G401.6 (cell line): ENCODE results near the gene FOXP1.
"Not testable (repeated sequence)": the region's sequence is repeated elsewhere in the genome, so short reads cannot be mapped to it uniquely, and the experiment has no call there.

ENCODE experiments used
- FAIRE-seq: peaks from 2 replicates; lab custom pipeline; 2012; peaks lifted over from hg19 to GRCh38; lab: Jason Lieb, UNC

FOXP1 gene

GRCh38 chr3:71325715-71326114 lies 257.8 kb downstream of the FOXP1 start:
- no peak for FAIRE-seq

- not testable (repeated sequence) for FAIRE-seq
Measured at GRCh38 chr3:71324224-71324623, 259.3 kb downstream of the FOXP1 start.

GRCh38 chr3:71323558-71323957 lies 260.0 kb downstream of the FOXP1 start:
- FAIRE-seq = no peak

GRCh38 chr3:71322154-71322553 lies 261.4 kb downstream of the FOXP1 start:
- FAIRE-seq = no peak

- FAIRE-seq = no peak
Measured at GRCh38 chr3:71319771-71320170, 263.8 kb downstream of the FOXP1 start.

GRCh38 chr3:71318458-71318827 lies 265.1 kb downstream of the FOXP1 start:
- FAIRE-seq = no peak

GRCh38 chr3:71317749-71318457 lies 265.6 kb downstream of the FOXP1 start:
- no peak for FAIRE-seq

- no peak for FAIRE-seq
Measured at GRCh38 chr3:71317140-71317539, 266.4 kb downstream of the FOXP1 start.

GRCh38 chr3:71316066-71316777 lies 267.3 kb downstream of the FOXP1 start:
- FAIRE-seq = no peak

GRCh38 chr3:71315431-71315830 lies 268.1 kb downstream of the FOXP1 start:
- no peak for FAIRE-seq

- no peak for FAIRE-seq
Measured at GRCh38 chr3:71313844-71314243, 269.7 kb downstream of the FOXP1 start.

GRCh38 chr3:71312461-71312860 lies 271.1 kb downstream of the FOXP1 start:
- no peak for FAIRE-seq

- FAIRE-seq = no peak
Measured at GRCh38 chr3:71311661-71312046, 271.9 kb downstream of the FOXP1 start.

GRCh38 chr3:71310980-71311660 lies 272.4 kb downstream of the FOXP1 start:
- no peak for FAIRE-seq

- no peak for FAIRE-seq
Measured at GRCh38 chr3:71310359-71310979, 273.1 kb downstream of the FOXP1 start.

GRCh38 chr3:71309886-71310285 lies 273.6 kb downstream of the FOXP1 start:
- FAIRE-seq = no peak

- FAIRE-seq = no peak
Measured at GRCh38 chr3:71309342-71309741, 274.2 kb downstream of the FOXP1 start.

GRCh38 chr3:71308836-71309235 lies 274.7 kb downstream of the FOXP1 start:
- no peak for FAIRE-seq

GRCh38 chr3:71307991-71308697 lies 275.4 kb downstream of the FOXP1 start:
- FAIRE-seq = no peak

- FAIRE-seq = no peak
Measured at GRCh38 chr3:71305231-71306206, 278.0 kb downstream of the FOXP1 start.

GRCh38 chr3:71304684-71305083 lies 278.8 kb downstream of the FOXP1 start:
- FAIRE-seq = no peak
